Brain microvascular endothelial cell (primary cell): ENCODE results near the gene NT5DC4.

Experiments used
- DNase-seq: peaks from one replicate; pipeline ENCODE4 v3.0.0-alpha.2; 2020
- H3K27ac ChIP-seq: fragments of 250-450 bp; sonication (Bioruptor Pico); 2 replicates; pipeline ENCODE4 v1.5.1; 2020; ENCODE audit warnings: mild to moderate bottlenecking, moderate library complexity
- H3K27me3 ChIP-seq: fragments of 250-450 bp; sonication (Bioruptor Pico); replicated peaks from 2 replicates; pipeline ENCODE4 v1.5.1; 2020; ENCODE audit warnings: mild to moderate bottlenecking
- H3K36me3 ChIP-seq: fragments of 250-450 bp; sonication (Bioruptor Pico); replicated peaks from 2 replicates; pipeline ENCODE4 v1.5.1; 2020; ENCODE audit warnings: mild to moderate bottlenecking
- H3K4me3 ChIP-seq: 2 replicates; pipeline ENCODE4 v1.5.1; 2011; ENCODE audit warnings: low read depth, mild to moderate bottlenecking, control low read depth, low read length, moderate library complexity
- CTCF ChIP-seq: IDR thresholded peaks from 2 replicates; pipeline ENCODE4 v1.5.1; 2011; ENCODE audit warnings: low read depth, mild to moderate bottlenecking, moderate library complexity, low read length, control low read depth, inconsistent platforms; ENCODE audit errors: missing control alignments
- in situ Hi-C: cut with HindIII; loops from 2 replicates; pipeline ENCODE4 v1.10.0; 2017; ENCODE audit warnings: low sequenced_read_pairs, low pct_ligation_motif_present

The NT5DC4 gene

GRCh38 chr2:112709703-112710102 lies 11.1 kb upstream of the NT5DC4 start:
- H3K27ac ChIP-seq = no peak overlapping the region
- no peak for TF ChIP-seq CTCF
- no peaks in the 10 kb centered on the region for H3K36me3 ChIP-seq
- H3K27me3 ChIP-seq = no peaks in the 10 kb centered on the region
- DNase-seq = no peak
- in situ Hi-C loops = no loop called here
- no peak overlapping the region for H3K4me3 ChIP-seq

- DNase-seq = no peak
- TF ChIP-seq CTCF = no peak
- in situ Hi-C loops = no loop called here
- no peaks in the 10 kb centered on the region for H3K36me3 ChIP-seq
- no peaks in the 10 kb centered on the region for H3K27me3 ChIP-seq
- no peak overlapping the region for H3K4me3 ChIP-seq
- H3K27ac ChIP-seq = no peak overlapping the region
Measured at GRCh38 chr2:112710956-112711750, 9.7 kb upstream of the NT5DC4 start.

GRCh38 chr2:112712465-112712864 lies 8.4 kb upstream of the NT5DC4 start:
- no peak for TF ChIP-seq CTCF
- in situ Hi-C loops = no loop called here
- Histone ChIP-seq H3K4me3 (no peak overlapping the region), H3K27ac (peak overlapping the region; percentile 18), H3K27me3 (no peaks in the 10 kb centered on the region), H3K36me3 (no peaks in the 10 kb centered on the region)
- no peak for DNase-seq

GRCh38 chr2:112712903-112713584 lies 7.8 kb upstream of the NT5DC4 start:
- Histone ChIP-seq H3K27ac (peak overlapping the region; percentile 56), H3K27me3 (no peaks in the 10 kb centered on the region), H3K4me3 (no peak overlapping the region), H3K36me3 (no peaks in the 10 kb centered on the region)
- no peak for TF ChIP-seq CTCF
- in situ Hi-C loops = no loop called here
- peak; percentile 97 for DNase-seq

GRCh38 chr2:112713585-112713925 lies 7.3 kb upstream of the NT5DC4 start:
- no peak for TF ChIP-seq CTCF
- DNase-seq = no peak
- H3K4me3 ChIP-seq = no peak overlapping the region
- H3K27me3 ChIP-seq = no peaks in the 10 kb centered on the region
- no peaks in the 10 kb centered on the region for H3K36me3 ChIP-seq
- in situ Hi-C loops = no loop called here
- H3K27ac ChIP-seq = peak overlapping the region; percentile 56
